NT2/D1 (cell line): ENCODE data around the gene SRPK2.
A peak's percentile ranks its signal among the peaks of the same experiment; 100 is the strongest.
"Not testable (repeated sequence)": the region's sequence is repeated elsewhere in the genome, so short reads cannot be mapped to it uniquely, and the experiment has no call there.

Experiments used
- DNase-seq: peaks from one replicate; pipeline ENCODE4 v3.0.0-alpha.2; 2011; ENCODE audit warnings: low read depth, low spot score
- H3K27me3 ChIP-seq: 2 replicates; pipeline ENCODE4 v1.6.0; 2011; ENCODE audit warnings: mild to moderate bottlenecking; ENCODE audit not compliant: insufficient read length, insufficient read depth
- H3K36me3 ChIP-seq: 2 replicates; pipeline ENCODE4 v1.6.1; 2011; ENCODE audit warnings: mild to moderate bottlenecking, low read length, mixed read lengths; ENCODE audit not compliant: insufficient read depth, insufficient read length
- H3K4me1 ChIP-seq: 2 replicates; pipeline ENCODE4 v1.5.1; 2011; ENCODE audit not compliant: insufficient read depth, insufficient read length
- H3K4me3 ChIP-seq: 2 replicates; pipeline ENCODE4 v1.5.1; 2011; ENCODE audit warnings: low read depth; ENCODE audit not compliant: insufficient read length
- H3K9ac ChIP-seq: 2 replicates; pipeline ENCODE4 v1.6.0; 2011; ENCODE audit warnings: low read depth; ENCODE audit not compliant: insufficient read length
- H3K9me3 ChIP-seq: 2 replicates; pipeline ENCODE4 v1.5.1; 2011; ENCODE audit warnings: mild to moderate bottlenecking, low read length; ENCODE audit not compliant: insufficient read depth
- SUZ12 ChIP-seq: IDR thresholded peaks from 2 replicates; pipeline ENCODE4 v1.6.1; 2011; ENCODE audit not compliant: insufficient read length, insufficient read depth; ENCODE audit errors: extremely low read depth
- YY1 ChIP-seq: IDR thresholded peaks from 2 replicates; pipeline ENCODE4 v1.6.1; 2011; ENCODE audit not compliant: insufficient read length, insufficient read depth
- ZNF274 ChIP-seq: IDR thresholded peaks from 2 replicates; pipeline ENCODE4 v1.6.1; 2011; ENCODE audit warnings: mild to moderate bottlenecking, low read depth, low read length

The SRPK2 gene

DNA sequence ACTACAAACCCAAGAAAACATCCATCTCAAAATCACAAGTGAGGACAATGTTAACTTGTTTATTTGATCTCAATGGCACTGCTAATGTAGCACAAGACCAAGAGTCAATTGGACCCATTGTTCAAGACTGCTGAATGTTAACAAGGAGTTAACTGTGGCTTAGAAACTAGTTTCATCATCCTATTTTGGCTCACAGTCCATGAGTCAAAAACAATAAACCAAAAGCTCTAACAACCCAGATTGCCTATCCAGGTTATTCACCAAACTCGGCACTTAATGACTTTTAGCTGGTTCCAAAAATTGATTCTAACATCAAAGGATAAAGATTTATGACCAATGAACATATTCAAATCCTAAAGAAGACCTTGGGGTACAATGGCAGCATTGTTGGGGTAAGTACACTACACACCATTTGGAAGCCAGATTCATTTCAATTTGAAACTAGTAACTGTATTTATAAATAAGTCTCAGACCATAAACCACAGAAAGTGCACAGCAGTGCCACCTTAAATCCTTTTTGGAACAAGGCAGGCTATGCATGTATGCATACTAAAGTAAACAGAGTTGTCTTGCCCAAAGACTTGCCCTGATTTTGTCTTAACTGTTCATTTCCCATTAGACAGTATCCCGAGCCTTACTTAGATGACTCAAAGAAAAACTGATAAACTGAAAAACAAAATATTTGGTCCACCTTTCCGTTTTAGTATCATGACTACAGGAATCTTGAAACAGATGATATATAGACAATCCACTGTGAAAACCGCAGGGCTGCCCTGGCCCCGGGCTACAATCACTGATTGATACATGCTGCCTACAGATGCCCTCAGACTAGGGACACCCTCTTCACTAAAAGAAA is 84.5 kb downstream of the SRPK2 start:
- TF ChIP-seq SUZ12: no peak
- TF ChIP-seq ZNF274: no peak
- TF ChIP-seq YY1: no peak
- no peak overlapping the region for H3K9ac ChIP-seq
- H3K4me1 ChIP-seq: no peaks in the 10 kb centered on the region
- H3K4me3 ChIP-seq: no peak overlapping the region
- H3K27me3 ChIP-seq: no peaks in the 10 kb centered on the region
- no peaks in the 10 kb centered on the region for H3K9me3 ChIP-seq
- DNase-seq: no peak
- H3K36me3 ChIP-seq: no peaks in the 10 kb centered on the region

DNA sequence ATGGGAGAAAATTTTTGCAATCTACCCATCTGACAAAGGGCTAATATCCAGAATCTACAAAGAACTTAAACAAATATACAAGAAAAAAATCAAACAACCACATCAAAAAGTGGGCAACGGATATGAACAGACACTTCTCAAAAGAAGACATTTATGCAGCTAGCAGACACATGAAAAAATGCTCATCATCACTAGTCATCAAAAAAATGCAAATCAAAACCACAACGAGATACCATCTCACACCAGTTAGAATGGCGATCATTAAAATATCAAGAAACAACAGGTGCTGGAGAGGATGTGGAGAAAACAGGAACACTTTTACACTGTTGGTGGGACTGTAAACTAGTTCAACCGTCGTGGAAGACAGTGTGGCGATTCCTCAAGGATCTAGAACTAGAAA is 88.1 kb downstream of the SRPK2 start:
- not testable (repeated sequence) for H3K4me1 ChIP-seq, H3K36me3 ChIP-seq, DNase-seq, H3K9ac ChIP-seq, H3K9me3 ChIP-seq, H3K4me3 ChIP-seq, H3K27me3 ChIP-seq

DNA sequence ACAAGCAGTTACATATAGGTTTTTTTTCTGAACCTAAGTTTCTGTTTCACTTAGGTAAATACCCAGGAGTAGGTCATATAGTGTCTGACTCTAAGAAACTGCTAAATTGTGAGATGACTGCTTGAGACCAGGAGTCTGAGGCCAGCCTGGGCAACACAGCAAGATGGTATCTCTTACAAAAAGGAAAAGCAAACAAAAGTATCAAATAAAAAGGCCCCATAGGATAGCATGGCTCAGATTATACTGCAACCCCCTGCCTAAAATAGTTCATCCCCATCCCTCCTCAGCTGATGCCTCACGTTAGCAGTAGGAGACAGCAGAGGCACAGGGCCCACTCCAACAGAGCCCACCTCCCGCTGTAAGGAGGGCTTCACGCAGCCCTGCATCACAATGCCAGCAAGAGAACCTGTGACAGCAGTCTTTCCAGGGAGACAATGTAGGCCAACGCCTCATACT is 90.3 kb downstream of the SRPK2 start:
- Histone ChIP-seq H3K36me3 (no peaks in the 10 kb centered on the region), H3K9ac (no peak overlapping the region), H3K4me3 (no peak overlapping the region), H3K27me3 (no peaks in the 10 kb centered on the region), H3K9me3 (no peaks in the 10 kb centered on the region), H3K4me1 (no peaks in the 10 kb centered on the region)
- TF ChIP-seq ZNF274 (no peak), YY1 (no peak), SUZ12 (no peak)
- DNase-seq: peak; percentile 8

DNA sequence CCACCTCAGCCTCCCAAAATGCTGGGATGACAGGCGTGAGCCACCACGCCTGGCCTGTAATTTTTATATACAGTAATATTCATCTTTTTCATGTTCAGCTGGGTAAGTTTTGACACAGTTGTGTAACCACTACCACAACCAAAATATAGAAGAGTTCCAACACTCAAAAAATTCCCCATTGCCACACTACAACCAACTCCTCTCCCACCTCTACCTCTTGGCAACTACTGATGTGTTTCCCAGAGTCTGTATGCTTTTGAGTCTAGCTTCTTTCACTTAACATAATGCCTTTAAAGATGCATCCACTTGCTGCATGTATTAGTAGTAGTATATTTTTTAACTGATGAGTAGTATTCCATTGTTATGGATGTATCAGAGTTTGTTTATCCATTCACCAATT is 90.7 kb downstream of the SRPK2 start:
- Histone ChIP-seq H3K9me3 (no peaks in the 10 kb centered on the region), H3K4me3 (no peak overlapping the region), H3K36me3 (no peaks in the 10 kb centered on the region), H3K27me3 (no peaks in the 10 kb centered on the region), H3K9ac (no peak overlapping the region), H3K4me1 (no peaks in the 10 kb centered on the region)
- TF ChIP-seq YY1: no peak
- TF ChIP-seq ZNF274: no peak
- TF ChIP-seq SUZ12: no peak
- no peak for DNase-seq

DNA sequence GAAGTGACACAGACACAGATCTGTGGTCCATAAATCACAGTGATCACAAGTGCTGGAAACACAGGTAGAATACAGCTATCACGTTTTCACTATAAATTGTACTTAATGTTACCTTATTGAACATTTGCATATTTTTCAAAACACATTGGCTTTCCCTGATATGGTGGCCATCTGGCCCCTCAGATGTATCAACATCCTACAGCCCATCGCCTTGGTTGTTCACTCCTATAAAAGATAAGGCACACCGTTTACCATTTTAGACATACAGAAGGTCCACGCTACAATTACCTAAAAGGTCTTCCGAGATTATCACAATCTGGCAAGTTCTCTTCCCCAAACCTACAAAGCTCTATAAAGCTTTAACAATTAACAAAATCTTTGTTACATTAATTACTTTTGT is 91.4 kb downstream of the SRPK2 start:
- H3K27me3 ChIP-seq: no peaks in the 10 kb centered on the region
- no peak overlapping the region for H3K9ac ChIP-seq
- no peak for TF ChIP-seq ZNF274
- no peak for TF ChIP-seq SUZ12
- TF ChIP-seq YY1: no peak
- DNase-seq: no peak
- H3K4me1 ChIP-seq: no peaks in the 10 kb centered on the region
- H3K36me3 ChIP-seq: no peaks in the 10 kb centered on the region
- no peaks in the 10 kb centered on the region for H3K9me3 ChIP-seq
- no peak overlapping the region for H3K4me3 ChIP-seq

DNA sequence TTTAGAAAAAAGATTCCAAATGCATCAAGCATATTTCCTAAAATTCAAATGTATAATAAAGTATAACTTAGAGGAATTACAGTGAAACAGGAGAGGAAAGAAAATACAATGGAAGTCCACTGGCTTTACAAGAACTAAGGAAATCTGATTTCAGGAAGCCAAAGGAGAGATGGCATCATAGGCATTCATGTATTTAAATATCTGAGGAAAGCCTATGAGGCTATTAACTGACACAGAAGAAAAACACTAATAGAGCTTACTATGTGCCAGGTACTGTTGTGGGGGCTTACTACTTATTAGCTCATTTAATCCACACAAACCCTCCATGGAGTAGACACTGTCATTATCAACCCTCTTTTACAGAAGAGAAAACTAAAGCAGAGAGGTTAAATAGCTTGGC is 92.2 kb downstream of the SRPK2 start:
- DNase-seq: no peak
- H3K9ac ChIP-seq: no peak overlapping the region

DNA sequence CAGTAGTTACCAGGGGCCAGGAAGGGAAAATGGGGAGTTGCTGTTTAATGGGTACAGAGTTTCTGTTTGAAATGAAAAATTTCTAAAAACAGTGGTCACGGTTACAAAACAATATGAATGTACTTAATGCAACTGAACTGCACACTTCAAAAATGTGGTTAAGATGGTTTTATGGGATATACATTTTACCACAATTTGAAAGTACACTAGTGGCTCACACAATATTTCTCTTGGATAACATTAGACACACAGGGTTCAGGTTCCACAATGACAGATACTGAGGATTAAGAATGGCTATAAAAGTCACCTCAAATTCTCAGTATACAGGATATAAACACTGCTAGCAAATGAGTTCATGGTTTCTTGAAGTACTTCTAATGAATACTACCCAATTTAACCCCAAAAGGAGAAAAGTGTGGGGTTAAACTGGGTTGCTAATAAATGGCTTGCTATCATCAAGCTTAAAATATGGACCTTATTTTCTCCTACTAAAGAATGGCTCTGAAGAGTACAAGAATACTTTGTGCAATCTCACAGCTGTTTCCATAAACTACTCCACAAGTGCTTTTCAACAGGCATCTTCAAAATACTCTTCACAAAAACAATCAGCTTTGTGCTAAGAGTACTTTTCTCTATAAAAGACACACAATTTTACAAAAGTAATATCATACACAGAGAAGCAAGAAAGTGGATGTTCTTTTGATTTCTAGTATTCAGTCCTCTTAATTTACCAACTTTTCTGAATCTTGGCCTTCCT is 92.9 kb downstream of the SRPK2 start:
- no peaks in the 10 kb centered on the region for H3K27me3 ChIP-seq
- TF ChIP-seq ZNF274: no peak
- no peaks in the 10 kb centered on the region for H3K36me3 ChIP-seq
- no peaks in the 10 kb centered on the region for H3K4me1 ChIP-seq
- H3K9ac ChIP-seq: no peak overlapping the region
- no peaks in the 10 kb centered on the region for H3K9me3 ChIP-seq
- no peak for DNase-seq
- no peak overlapping the region for H3K4me3 ChIP-seq

More for the DNA sequence above, 92.2 kb downstream of the SRPK2 start:
- no peaks in the 10 kb centered on the region for H3K27me3 ChIP-seq
- no peaks in the 10 kb centered on the region for H3K36me3 ChIP-seq
- no peaks in the 10 kb centered on the region for H3K4me1 ChIP-seq
- no peak for TF ChIP-seq ZNF274
- no peak for TF ChIP-seq YY1
- TF ChIP-seq SUZ12: no peak
- no peaks in the 10 kb centered on the region for H3K9me3 ChIP-seq
- no peak overlapping the region for H3K4me3 ChIP-seq

DNA sequence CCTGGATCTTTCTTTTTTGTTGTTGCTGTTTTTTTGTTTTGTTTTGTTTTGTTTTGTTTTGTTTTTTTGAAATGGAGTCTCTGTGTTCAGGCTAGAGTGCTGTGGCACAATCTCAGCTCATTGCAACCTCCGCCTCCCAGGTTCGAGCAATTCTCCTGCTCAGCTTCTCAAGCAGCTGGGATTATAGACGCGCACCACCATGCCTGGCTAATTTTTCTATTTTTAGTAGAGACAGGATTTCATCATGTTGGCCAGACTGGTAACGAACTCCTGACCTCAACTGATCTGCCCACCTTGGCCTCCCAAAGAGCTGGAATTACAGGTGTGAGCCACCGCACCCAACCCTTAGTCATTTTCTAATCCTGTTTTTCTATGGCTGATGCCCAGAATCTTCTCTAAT is 94.2 kb downstream of the SRPK2 start:
- H3K36me3 ChIP-seq, H3K9ac ChIP-seq, H3K27me3 ChIP-seq, DNase-seq, H3K4me1 ChIP-seq, H3K4me3 ChIP-seq, H3K9me3 ChIP-seq: not testable (repeated sequence)
